Thoracic aorta (tissue), 2 donors: ENCODE measurements around the gene LRRC25. TPM values are rescaled to one million over a fixed set of nuclear protein-coding genes. Genes with fewer than 3 reads are reported as not detected.

ENCODE experiments used
- ATAC-seq: fragments of 150-250 bp; one replicate; pipeline ENCODE4 v1.8.0; 2017; ENCODE audit warnings: low read depth; ENCODE audit not compliant: insufficient number of reproducible peaks, low FRiP score
- DNase-seq: peaks from one replicate; pipeline ENCODE4 v3.0.0-alpha.2; 2020; ENCODE audit warnings: low spot score
- H3K27ac ChIP-seq, 2 donors: fragments of 200-600 bp; sonication (generic); 1 replicate in 1 of 2; 2 replicates in 1 of 2; pipeline ENCODE4 v1.5.1; 2016; ENCODE audit warnings: mild to moderate bottlenecking in 2 of 2, moderate library complexity in 2 of 2
- H3K27me3 ChIP-seq: fragments of 200-600 bp; sonication (generic); replicated peaks from 2 replicates; pipeline ENCODE4 v1.6.0; 2016; ENCODE audit warnings: mild to moderate bottlenecking; ENCODE audit not compliant: insufficient read depth
- H3K36me3 ChIP-seq: fragments of 200-600 bp; sonication (generic); one replicate; pipeline ENCODE4 v1.5.1; 2016
- H3K4me1 ChIP-seq, 2 donors: fragments of 200-600 bp; sonication (generic); 1 replicate in 1 of 2; 2 replicates in 1 of 2; pipeline versions ENCODE4 v1.5.1 to v1.6.0; 2016; ENCODE audit warnings: low read depth in 2 of 2, mild to moderate bottlenecking in 1 of 2; ENCODE audit not compliant: control insufficient read depth in 1 of 2
- H3K4me3 ChIP-seq: fragments of 200-600 bp; sonication (generic); 2 replicates; pipeline ENCODE4 v1.5.1; 2016; ENCODE audit warnings: mild to moderate bottlenecking
- H3K9me3 ChIP-seq: fragments of 200-600 bp; sonication (generic); 2 replicates; pipeline ENCODE4 v1.5.1; 2016
- CTCF ChIP-seq: fragments of 200-600 bp; sonication (generic); IDR thresholded peaks from one replicate; pipeline ENCODE4 v1.5.1; 2019; ENCODE audit warnings: antibody characterized with exemption
- total RNA-seq, 2 donors: library from RNA; depleted of rRNA; stranded (reverse); fragments of >200 nt; gene quantifications; one replicate each; pipeline versions ENCODE4 v1.1.0 to v1.2.3, GENCODE V29; 2016

The LRRC25 gene
- total RNA-seq, 2 donors from 2014 or later = 18.7 to 30.3 TPM

- no peak for DNase-seq
- Histone ChIP-seq H3K36me3 (peaks cover 48% of the 10 kb centered on the region), H3K9me3 (no peaks in the 10 kb centered on the region), H3K4me1 (peaks cover 0 to 21% of the 10 kb centered on the region in 2 donors), H3K27me3 (no peaks in the 10 kb centered on the region), H3K27ac (no peak overlapping the region), H3K4me3 (no peak overlapping the region)
- no peak for TF ChIP-seq CTCF
- ATAC-seq = no peak
Measured at GRCh38 chr19:18444513-18444912, 47.1 kb upstream of the LRRC25 start.

GRCh38 chr19:18443831-18444230, 46.4 kb upstream of the LRRC25 start:
- H3K27ac ChIP-seq = no peak overlapping the region
- peaks cover 3 to 28% of the 10 kb centered on the region in 2 donors for H3K4me1 ChIP-seq
- H3K4me3 ChIP-seq = no peak overlapping the region
- DNase-seq = no peak
- no peaks in the 10 kb centered on the region for H3K27me3 ChIP-seq
- H3K9me3 ChIP-seq = no peaks in the 10 kb centered on the region
- H3K36me3 ChIP-seq = peaks cover 43% of the 10 kb centered on the region
- no peak for TF ChIP-seq CTCF
- ATAC-seq = no peak

GRCh38 chr19:18443406-18443805, 46.0 kb upstream of the LRRC25 start:
- DNase-seq (no peak), ATAC-seq (no peak)
- TF ChIP-seq CTCF = no peak
- H3K36me3 ChIP-seq = peaks cover 39% of the 10 kb centered on the region
- H3K27me3 ChIP-seq = no peaks in the 10 kb centered on the region
- H3K27ac ChIP-seq = no peak overlapping the region
- no peaks in the 10 kb centered on the region for H3K9me3 ChIP-seq
- peaks cover 5 to 32% of the 10 kb centered on the region in 2 donors for H3K4me1 ChIP-seq
- no peak overlapping the region for H3K4me3 ChIP-seq

- ATAC-seq (no peak), DNase-seq (no peak)
- TF ChIP-seq CTCF = no peak
- H3K4me3 ChIP-seq = no peak overlapping the region
- peaks cover 34% of the 10 kb centered on the region for H3K36me3 ChIP-seq
- H3K27me3 ChIP-seq = no peaks in the 10 kb centered on the region
- H3K27ac ChIP-seq = no peak overlapping the region
- no peaks in the 10 kb centered on the region for H3K9me3 ChIP-seq
- peaks cover 8 to 36% of the 10 kb centered on the region in 2 donors for H3K4me1 ChIP-seq
Measured at GRCh38 chr19:18442941-18443340, 45.5 kb upstream of the LRRC25 start.

GRCh38 chr19:18441804-18442788, 44.7 kb upstream of the LRRC25 start:
- H3K27ac ChIP-seq = no peak overlapping the region
- no peak for DNase-seq
- no peaks in the 10 kb centered on the region for H3K9me3 ChIP-seq
- H3K27me3 ChIP-seq = no peaks in the 10 kb centered on the region
- TF ChIP-seq CTCF = no peak
- ATAC-seq = no peak
- H3K36me3 ChIP-seq = peaks cover 33% of the 10 kb centered on the region
- peaks cover 8 to 37% of the 10 kb centered on the region in 2 donors for H3K4me1 ChIP-seq
- no peak overlapping the region for H3K4me3 ChIP-seq
